Prostate gland (tissue), 2 donors: ENCODE data around the gene RAPGEF2. TPM values are rescaled to one million over a fixed set of nuclear protein-coding genes. Genes with fewer than 3 reads are reported as not detected.

Experiments
- DNase-seq: peaks from one replicate; pipeline ENCODE4 v3.0.0-alpha.2; 2019; ENCODE audit warnings: low spot score
- H3K27ac ChIP-seq, 2 donors: fragments of 200-600 bp; sonication (generic); 2 replicates each; pipeline ENCODE4 v1.5.1; 2017 to 2019
- H3K27me3 ChIP-seq: fragments of 200-600 bp; sonication (generic); replicated peaks from 2 replicates; pipeline ENCODE4 v1.5.1; 2019; ENCODE audit not compliant: insufficient read depth
- H3K36me3 ChIP-seq, 2 donors: fragments of 200-600 bp; sonication (generic); 1 replicate in 1 of 2; 2 replicates in 1 of 2; pipeline versions ENCODE4 v1.5.1 to v1.8.1; 2017 to 2019
- H3K4me1 ChIP-seq: fragments of 200-600 bp; sonication (generic); replicated peaks from 2 replicates; pipeline ENCODE4 v1.5.1; 2019
- H3K4me3 ChIP-seq, 2 donors: fragments of 200-600 bp; sonication (generic); 2 replicates each; pipeline ENCODE4 v1.5.1; 2017 to 2019
- H3K9me3 ChIP-seq: fragments of 200-600 bp; sonication (generic); 2 replicates; pipeline ENCODE4 v1.5.1; 2017
- CTCF ChIP-seq, 4 experiments: fragments of 200-600 bp in 2 of 4; fragments of 450-650 bp in 2 of 4; sonication (generic) in 2 of 4; IDR thresholded peaks; 1 replicate in 3 of 4; 2 replicates in 1 of 4; pipeline ENCODE4 v1.5.1; 2016 to 2019; ENCODE audit warnings: antibody characterized with exemption in 4 of 4, mild to moderate bottlenecking in 2 of 4, moderate library complexity in 2 of 4
- POLR2A ChIP-seq: fragments of 450-650 bp; IDR thresholded peaks from one replicate; pipeline ENCODE4 v1.6.1; 2016; ENCODE audit warnings: antibody characterized with exemption, mild to moderate bottlenecking
- POLR2AphosphoS5 ChIP-seq: sonication (generic); formaldehyde crosslinking; IDR thresholded peaks from one replicate; pipeline ENCODE4 v1.6.1; 2017; ENCODE audit warnings: antibody characterized with exemption
- WGBS: methylation state at CpG from one replicate; pipeline ENCODE4 v1.1.5; 2018; 5-methylcytosine and 5-hydroxymethylcytosine counted together
- intact Hi-C: fragments of 100-400 bp; cut with DNase I; formaldehyde crosslinking; loops from one replicate; pipeline ENCODE4 v1.14.2; 2022
- total RNA-seq, 2 donors: library from RNA; depleted of rRNA; stranded (reverse); fragments of >200 nt; gene quantifications; one replicate each; pipeline ENCODE4 v1.1.0, GENCODE V29; 2016

Gene RAPGEF2
- total RNA-seq, 2 donors from 2014 or later: 29.2 to 29.5 TPM

- no peak for TF ChIP-seq POLR2AphosphoS5
- TF ChIP-seq POLR2A: no peak
- Histone ChIP-seq H3K9me3 (no peaks in the 10 kb centered on the region), H3K27me3 (no peaks in the 10 kb centered on the region), H3K4me3 (no peak overlapping the region), H3K36me3 (no peaks in the 10 kb centered on the region), H3K27ac (no peak overlapping the region), H3K4me1 (no peaks in the 10 kb centered on the region)
- intact Hi-C loops: no loop called here
- no peak for DNase-seq
- 95% methylated on average over 4 of the region's 4 CpGs for WGBS
Observed at GRCh38 chr4:159145318-159145991, 42.6 kb downstream of the RAPGEF2 start.

- Histone ChIP-seq H3K27me3 (no peaks in the 10 kb centered on the region), H3K4me3 (no peak overlapping the region), H3K4me1 (no peaks in the 10 kb centered on the region), H3K27ac (no peak overlapping the region), H3K9me3 (no peaks in the 10 kb centered on the region), H3K36me3 (no peaks in the 10 kb centered on the region)
- DNase-seq: no peak
- TF ChIP-seq POLR2AphosphoS5: no peak
- TF ChIP-seq CTCF (IDR thresholded peaks at IDR 0.05): no peak
- no peak for TF ChIP-seq POLR2A
- 100% methylated on average over 1 of the region's 1 CpG for WGBS
- intact Hi-C loops: no loop called here
Observed at GRCh38 chr4:159145992-159146330, 43.1 kb downstream of the RAPGEF2 start.

- H3K27ac ChIP-seq: no peak overlapping the region
- H3K4me1 ChIP-seq: no peaks in the 10 kb centered on the region
- intact Hi-C loops: no loop called here
- no peak for DNase-seq
- TF ChIP-seq POLR2AphosphoS5 (no peak), POLR2A (no peak), CTCF (IDR thresholded peaks at IDR 0.05) (no peak)
- no peak overlapping the region for H3K4me3 ChIP-seq
- H3K27me3 ChIP-seq: no peaks in the 10 kb centered on the region
- H3K9me3 ChIP-seq: no peaks in the 10 kb centered on the region
- no peaks in the 10 kb centered on the region for H3K36me3 ChIP-seq
Observed at GRCh38 chr4:159146488-159146887, 43.6 kb downstream of the RAPGEF2 start.

GRCh38 chr4:159148441-159148840 is 45.6 kb downstream of the RAPGEF2 start:
- H3K27ac ChIP-seq: no peak overlapping the region
- intact Hi-C loops: no loop called here
- H3K9me3 ChIP-seq: no peaks in the 10 kb centered on the region
- no peaks in the 10 kb centered on the region for H3K27me3 ChIP-seq
- no peak overlapping the region for H3K4me3 ChIP-seq
- no peak for DNase-seq
- no peaks in the 10 kb centered on the region for H3K36me3 ChIP-seq
- 63% methylated on average over 2 of the region's 2 CpGs for WGBS
- H3K4me1 ChIP-seq: no peaks in the 10 kb centered on the region
- no peak for TF ChIP-seq POLR2AphosphoS5
- TF ChIP-seq POLR2A: no peak
- no peak for TF ChIP-seq CTCF (IDR thresholded peaks at IDR 0.05)

- no peaks in the 10 kb centered on the region for H3K27me3 ChIP-seq
- no peak for TF ChIP-seq CTCF (IDR thresholded peaks at IDR 0.05)
- no peak for TF ChIP-seq POLR2AphosphoS5
- TF ChIP-seq POLR2A: no peak
- DNase-seq: no peak
- H3K27ac ChIP-seq: no peak overlapping the region
- intact Hi-C loops: no loop called here
- H3K9me3 ChIP-seq: no peaks in the 10 kb centered on the region
- 98% methylated on average over 1 of the region's 1 CpG for WGBS
- no peak overlapping the region for H3K4me3 ChIP-seq
- H3K36me3 ChIP-seq: no peaks in the 10 kb centered on the region
- H3K4me1 ChIP-seq: no peaks in the 10 kb centered on the region
Observed at GRCh38 chr4:159149666-159150065, 46.8 kb downstream of the RAPGEF2 start.
